GM21367 (cell line): ENCODE measurements around the gene NKX3-2.
A peak's percentile ranks its signal among the peaks of the same experiment; 100 is the strongest.
"Not testable (repeated sequence)": the region's sequence is repeated elsewhere in the genome, so short reads cannot be mapped to it uniquely, and the experiment has no call there.

Experiments
- ATAC-seq: cut with Tn5 transposase; IDR thresholded peaks from one replicate; pipeline ENCODE4 v1.9.1; 2021; ENCODE audit not compliant: unreplicated experiment

Gene NKX3-2

GRCh38 chr4:13543839-13544605 is at the start of gene NKX3-2:
TSS of gene NKX3-2 (minus strand) at chr4:13544508. CDS start at chr4:13544414, 94 bp downstream.
- no peak for ATAC-seq

- ATAC-seq, result no peak
These were observed 47.9 kb upstream of the NKX3-2 start for GRCh38 chr4:13592220-13592619.

DNA sequence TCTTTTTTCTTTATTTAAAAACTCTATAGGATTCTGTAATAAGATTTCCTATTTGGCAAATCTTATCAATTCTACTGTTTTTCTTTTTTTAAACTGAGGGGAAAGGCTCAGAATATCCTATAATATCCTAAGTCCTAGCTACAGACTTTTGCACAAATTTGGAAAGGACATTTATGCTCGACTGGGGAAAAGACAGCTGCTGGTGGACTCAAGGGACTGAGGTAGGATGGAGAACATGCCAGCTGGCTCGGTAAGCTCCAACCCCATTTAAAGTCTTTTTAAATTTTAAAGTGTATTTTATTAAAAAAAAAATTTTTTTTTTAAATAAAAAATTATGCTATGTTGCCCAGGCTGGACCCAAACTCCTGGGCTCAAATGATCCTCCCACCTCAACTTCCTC is 46.5 kb upstream of the NKX3-2 start:
- no peak for ATAC-seq

GRCh38 chr4:13588954-13589353 is 44.6 kb upstream of the NKX3-2 start:
- ATAC-seq, result no peak

DNA sequence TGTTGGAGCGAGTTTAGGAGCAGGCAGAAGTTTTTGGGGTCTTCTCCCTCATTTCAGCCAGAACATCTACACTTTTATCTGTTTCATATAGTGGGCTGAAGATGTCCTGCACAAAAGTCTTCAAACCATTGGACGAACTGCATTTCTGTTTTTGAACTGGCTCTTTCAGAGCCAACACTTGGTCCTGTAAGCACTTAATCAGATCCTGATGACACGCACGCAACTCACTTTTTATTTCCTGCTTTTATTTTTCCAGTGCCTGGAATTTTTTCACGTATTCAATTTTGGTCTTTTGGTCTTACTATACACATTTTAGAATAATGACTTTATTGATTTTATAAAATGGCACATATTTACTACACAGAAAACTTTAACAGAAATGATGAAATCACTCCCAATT is 40.2 kb upstream of the NKX3-2 start:
- ATAC-seq, result no peak

- no peak for ATAC-seq
These were observed 35.7 kb upstream of the NKX3-2 start for GRCh38 chr4:13580036-13580435.

DNA sequence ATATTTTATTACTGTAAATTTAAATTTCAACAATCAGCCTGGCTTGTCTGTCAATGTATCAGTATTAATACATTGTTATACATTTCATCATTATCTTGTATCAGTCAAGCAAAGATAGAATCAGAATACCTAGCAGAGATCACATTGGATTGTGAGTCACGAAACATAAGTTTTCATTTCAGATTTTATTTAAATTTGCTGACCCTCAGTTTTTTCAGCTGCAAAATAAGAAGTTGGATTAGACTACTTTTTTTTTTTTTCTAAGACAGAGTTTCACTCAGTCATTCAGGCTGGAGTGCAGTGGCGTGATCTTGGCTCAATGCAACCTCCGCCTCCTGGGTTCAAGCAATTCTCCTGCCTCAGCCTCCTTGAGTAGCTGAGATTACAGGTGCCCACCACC is 33.4 kb upstream of the NKX3-2 start:
- ATAC-seq, result no peak

DNA sequence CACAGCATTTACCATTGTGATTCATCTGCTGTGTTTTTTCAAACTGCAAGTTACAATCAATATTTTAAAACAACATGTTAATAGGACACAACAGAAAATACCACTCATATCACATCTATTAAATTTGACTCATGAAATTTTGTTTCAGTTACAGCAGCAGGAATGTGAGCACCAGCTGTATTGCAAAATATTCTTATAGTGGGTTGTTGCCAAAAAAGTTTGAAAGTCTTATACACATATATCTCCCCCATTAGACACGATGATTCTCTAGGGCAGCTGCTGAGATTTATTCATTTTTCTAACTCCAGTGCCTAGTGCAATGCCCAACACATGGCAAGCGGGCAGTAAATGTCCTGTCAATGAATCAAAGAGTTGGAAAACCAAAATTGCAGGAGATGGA is 26.6 kb upstream of the NKX3-2 start:
- ATAC-seq, result no peak

- ATAC-seq, result no peak
These were observed 22.8 kb upstream of the NKX3-2 start for GRCh38 chr4:13567125-13567524.

- no peak for ATAC-seq
These were observed 18.6 kb upstream of the NKX3-2 start for GRCh38 chr4:13562876-13563275.

DNA sequence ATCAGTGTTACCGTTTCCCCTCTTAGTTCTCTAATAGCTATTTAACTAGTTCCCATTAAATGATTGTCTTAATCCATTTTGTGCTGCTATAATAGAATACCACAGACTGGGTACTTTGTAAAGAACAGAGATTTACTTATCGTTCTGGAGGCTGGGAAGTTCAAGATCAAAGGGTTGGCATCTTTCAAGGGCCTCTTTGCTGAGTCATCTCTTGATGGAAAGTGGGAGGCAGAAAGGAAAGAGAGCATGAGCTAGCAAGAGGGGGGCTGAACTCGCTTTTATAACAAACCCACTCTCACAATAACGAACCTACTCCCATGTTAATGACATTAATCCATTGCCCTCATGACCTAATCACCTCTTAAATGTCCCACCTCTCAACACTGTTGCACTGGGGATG is 17.4 kb upstream of the NKX3-2 start:
- ATAC-seq, result no peak

- not testable (repeated sequence) for ATAC-seq
These were observed 15.8 kb upstream of the NKX3-2 start for GRCh38 chr4:13560111-13560510.

DNA sequence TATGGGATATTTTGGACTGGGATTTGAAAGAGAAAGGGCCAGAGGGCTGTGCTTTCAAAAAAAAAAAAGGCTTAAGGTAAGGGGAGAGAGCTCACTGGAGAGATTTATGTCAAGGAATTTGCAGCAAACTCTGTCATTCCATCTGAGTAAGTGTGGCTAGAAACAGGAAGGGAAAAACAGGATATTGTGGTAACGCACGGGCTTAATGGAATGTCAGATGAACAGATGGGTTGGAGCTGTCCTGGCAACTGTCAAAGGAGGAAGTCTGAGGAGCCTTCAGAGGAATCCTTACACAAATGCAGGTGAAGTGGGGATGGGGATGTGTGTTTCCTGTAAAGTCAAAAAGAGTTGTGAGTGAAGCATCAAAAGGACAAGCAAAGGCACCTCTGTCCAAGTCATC is 15.1 kb upstream of the NKX3-2 start:
- no peak for ATAC-seq

- no peak for ATAC-seq
These were observed 14.6 kb upstream of the NKX3-2 start for GRCh38 chr4:13558881-13559280.

DNA sequence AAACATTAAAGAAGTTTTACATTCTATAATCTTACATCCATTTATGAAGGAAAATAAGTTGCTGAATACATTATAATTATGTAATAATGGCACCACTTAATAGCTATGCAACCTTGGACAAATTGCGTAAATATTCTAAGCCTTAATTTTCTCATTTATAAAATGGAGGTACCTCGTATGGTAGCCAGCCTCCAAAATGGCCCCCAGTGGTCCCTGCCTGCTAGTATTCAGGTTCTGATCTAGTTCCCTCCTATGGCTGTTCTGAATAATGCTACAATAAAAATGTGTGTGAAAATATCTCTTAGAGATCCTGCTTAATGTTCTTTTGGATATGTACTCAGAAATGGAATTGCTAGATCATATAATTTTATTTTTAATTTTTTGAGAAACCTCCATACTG is 11.0 kb upstream of the NKX3-2 start:
- no peak for ATAC-seq

DNA sequence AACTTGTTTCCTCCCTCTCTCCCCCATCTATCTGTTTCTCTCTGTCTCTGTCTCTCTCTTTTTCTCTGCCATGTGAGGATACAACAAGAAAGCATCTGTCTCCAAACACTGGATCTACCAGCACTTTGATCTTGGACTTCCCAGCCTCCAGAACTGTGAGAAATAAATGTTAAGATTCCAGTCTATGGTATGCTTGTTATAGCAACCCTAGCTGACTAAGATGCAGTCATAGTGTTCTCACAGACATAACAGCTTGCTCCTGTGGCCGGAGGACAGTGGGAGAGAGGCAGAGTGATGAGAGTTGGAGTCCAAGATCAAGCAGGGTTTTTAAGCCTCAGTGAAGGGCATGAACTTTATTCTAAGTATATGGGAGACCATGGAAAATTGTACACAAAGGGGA is 8.8 kb upstream of the NKX3-2 start:
- ATAC-seq, result no peak

GRCh38 chr4:13548984-13549546 is 4.8 kb upstream of the NKX3-2 start:
- ATAC-seq, result peak; percentile 57

GRCh38 chr4:13548059-13548983 is 4.0 kb upstream of the NKX3-2 start:
- no peak for ATAC-seq

- ATAC-seq, result no peak
These were observed 3.3 kb upstream of the NKX3-2 start for GRCh38 chr4:13547485-13548041.

DNA sequence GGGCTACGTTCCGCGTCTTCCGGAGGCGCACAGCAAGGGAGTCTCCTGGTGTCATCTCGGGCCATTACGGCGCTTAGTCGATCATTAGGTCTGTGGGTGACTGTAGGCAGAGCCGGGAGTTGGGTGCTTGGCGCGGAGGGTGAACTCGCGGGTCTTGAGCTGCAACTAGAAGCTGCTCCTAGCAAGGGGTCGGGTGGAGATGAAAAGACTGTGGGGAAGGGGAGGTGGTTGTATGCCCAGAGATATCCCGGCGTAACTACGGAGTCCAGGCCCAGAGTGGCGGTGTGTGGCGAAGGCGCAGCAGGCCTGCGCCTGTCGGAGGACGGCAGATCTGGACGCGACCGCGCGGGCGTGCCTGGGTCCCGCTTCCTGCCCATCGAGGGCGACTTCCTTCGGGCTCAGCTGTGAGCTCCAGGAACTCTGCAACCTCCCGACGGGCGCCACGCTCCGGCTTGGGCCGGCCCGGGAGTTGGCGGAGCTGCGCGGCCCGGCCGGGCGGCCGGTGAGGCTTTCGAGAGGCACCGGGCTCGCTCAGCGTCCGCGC is 2.7 kb upstream of the NKX3-2 start:
- no peak for ATAC-seq
